Neuronal stem cell (in vitro differentiated cells): ENCODE measurements around the gene P2RX3.
A peak's percentile ranks its signal among the peaks of the same experiment; 100 is the strongest.

Experiments used
- DNase-seq: peaks from one replicate; pipeline ENCODE4 v3.0.0-alpha.2; 2013; ENCODE audit warnings: low spot score
- H2AFZ ChIP-seq: one replicate; pipeline ENCODE4 v1.6.1; 2013; ENCODE audit warnings: mild to moderate bottlenecking, low read length, inconsistent platforms
- H2AK5ac ChIP-seq: 2 replicates; pipeline ENCODE4 v1.6.1; 2013; ENCODE audit warnings: low read depth, mild to moderate bottlenecking, inconsistent platforms, low read length, moderate library complexity, mixed read lengths
- H2BK120ac ChIP-seq: 2 replicates; pipeline ENCODE4 v1.6.1; 2013; ENCODE audit warnings: low read depth, mild to moderate bottlenecking, inconsistent platforms, low read length, moderate library complexity, mixed read lengths
- H2BK12ac ChIP-seq: one replicate; pipeline ENCODE4 v1.6.1; 2013; ENCODE audit warnings: low read length, inconsistent platforms
- H2BK15ac ChIP-seq: 2 replicates; pipeline ENCODE4 v1.6.1; 2013; ENCODE audit warnings: mild to moderate bottlenecking, low read length, inconsistent platforms, mixed read lengths
- H2BK5ac ChIP-seq: one replicate; pipeline ENCODE4 v1.6.1; 2013; ENCODE audit warnings: inconsistent platforms, mild to moderate bottlenecking, low read length, moderate library complexity
- H3K14ac ChIP-seq: one replicate; pipeline ENCODE4 v1.6.1; 2013; ENCODE audit warnings: low read length, inconsistent platforms
- H3K18ac ChIP-seq: 2 replicates; pipeline ENCODE4 v1.6.1; 2013; ENCODE audit warnings: low read length, inconsistent platforms
- H3K23ac ChIP-seq: 2 replicates; pipeline ENCODE4 v1.6.1; 2013; ENCODE audit warnings: low read depth, mild to moderate bottlenecking, mixed read lengths, low read length, inconsistent platforms; ENCODE audit not compliant: poor library complexity
- H3K27ac ChIP-seq: replicated peaks from 3 replicates; pipeline ENCODE4 v1.5.1; 2013; ENCODE audit warnings: low read length, inconsistent platforms
- H3K27me3 ChIP-seq, 3 experiments: 2 replicates each; pipeline ENCODE4 v1.6.1; 2013; ENCODE audit warnings: low read length in 3 of 3, mild to moderate bottlenecking in 2 of 3, inconsistent platforms in 1 of 3, low read depth in 1 of 3, mixed read lengths in 1 of 3, moderate library complexity in 1 of 3; ENCODE audit not compliant: control insufficient read depth in 3 of 3, insufficient read depth in 3 of 3
- H3K36me3 ChIP-seq, 2 donors: replicated peaks in 1 of 2; 2 replicates each; pipeline ENCODE4 v1.6.1; 2013; ENCODE audit warnings: low read length in 2 of 2; ENCODE audit not compliant: control insufficient read depth in 2 of 2, insufficient read depth in 2 of 2
- H3K4ac ChIP-seq: 2 replicates; pipeline ENCODE4 v1.6.1; 2013; ENCODE audit warnings: inconsistent platforms, mild to moderate bottlenecking, low read length, moderate library complexity
- H3K4me1 ChIP-seq, 2 donors: 1 replicate in 1 of 2; 2 replicates in 1 of 2; pipeline ENCODE4 v1.6.1; 2013; ENCODE audit warnings: low read length in 2 of 2, low read depth in 1 of 2; ENCODE audit not compliant: control insufficient read depth in 2 of 2, insufficient read depth in 1 of 2
- H3K4me2 ChIP-seq: one replicate; pipeline ENCODE4 v1.6.1; 2013; ENCODE audit warnings: mild to moderate bottlenecking, low read length, inconsistent platforms; ENCODE audit not compliant: insufficient read depth, poor library complexity, severe bottlenecking
- H3K4me3 ChIP-seq, 2 donors: 2 replicates each; pipeline ENCODE4 v1.5.1; 2013; ENCODE audit warnings: low read length in 2 of 2, mild to moderate bottlenecking in 2 of 2, inconsistent platforms in 1 of 2, moderate library complexity in 1 of 2
- H3K79me1 ChIP-seq: one replicate; pipeline ENCODE4 v1.6.1; 2013; ENCODE audit warnings: low read depth, mild to moderate bottlenecking, inconsistent platforms, low read length, moderate library complexity
- H3K9ac ChIP-seq: one replicate; pipeline ENCODE4 v1.6.1; 2013; ENCODE audit warnings: mild to moderate bottlenecking, low read depth, low read length, inconsistent platforms; ENCODE audit not compliant: poor library complexity
- H3K9me3 ChIP-seq, 2 donors: replicated peaks in 1 of 2; 2 replicates each; pipeline versions ENCODE3 to v1.6.1; 2013; ENCODE audit warnings: low read length in 2 of 2, mild to moderate bottlenecking in 2 of 2, inconsistent platforms in 1 of 2, low read depth in 1 of 2, mixed read lengths in 1 of 2, moderate library complexity in 1 of 2; ENCODE audit not compliant: control insufficient read depth in 2 of 2, insufficient read depth in 1 of 2
- H4K8ac ChIP-seq: one replicate; pipeline ENCODE4 v1.6.1; 2013; ENCODE audit warnings: low read depth, mild to moderate bottlenecking, inconsistent platforms, low read length, moderate library complexity
- H4K91ac ChIP-seq: one replicate; pipeline ENCODE4 v1.6.1; 2013; ENCODE audit warnings: low read length, low read depth, mild to moderate bottlenecking, inconsistent platforms; ENCODE audit not compliant: poor library complexity
- WGBS, 2 donors: extraction: QIAGEN DNeasy Blood & Tissue Kit; methylation state at CpG; one replicate each; pipeline ENCODE4 v1.1.7; 2013; ENCODE audit warnings: missing lambda C conversion rate in 2 of 2, mixed read lengths in 1 of 2; ENCODE audit not compliant: insufficient read length in 2 of 2, insufficient replicate concordance in 1 of 2; ENCODE audit errors: extremely low coverage in 2 of 2; 5-methylcytosine and 5-hydroxymethylcytosine counted together

Gene P2RX3

GRCh38 chr11:57368845-57369232 lies 30.7 kb downstream of the P2RX3 start:
- Histone ChIP-seq H2AFZ (no peak overlapping the region), H3K9ac (no peak overlapping the region), H2BK5ac (no peak overlapping the region), H3K14ac (no peak overlapping the region), H4K91ac (no peak overlapping the region), H3K4me2 (no peak overlapping the region), H3K4ac (no peak overlapping the region), H2BK120ac (no peak overlapping the region), H2AK5ac (no peak overlapping the region), H4K8ac (no peak overlapping the region), H3K9me3 (no peaks in the 10 kb centered on the region), H2BK12ac (no peak overlapping the region), H3K36me3 (no peaks in the 10 kb centered on the region), H2BK15ac (no peak overlapping the region), H3K79me1 (no peaks in the 10 kb centered on the region), H3K4me1 (peaks cover 8 to 13% of the 10 kb centered on the region in 2 donors), H3K23ac (no peak overlapping the region), H3K27ac (no peak overlapping the region), H3K27me3 (peaks cover 0 to 29% (median 0%) of the 10 kb centered on the region in 3 experiments), H3K4me3 (no peak overlapping the region), H3K18ac (no peak overlapping the region)
- WGBS, 2 donors, result no CpG with 5 or more reads among the region's 5 CpGs
- no peak for DNase-seq

GRCh38 chr11:57370251-57370650 lies 32.1 kb downstream of the P2RX3 start:
- H2BK5ac ChIP-seq, result no peak overlapping the region
- no peak overlapping the region for H3K9ac ChIP-seq
- H2AK5ac ChIP-seq, result no peak overlapping the region
- no peak overlapping the region for H2BK120ac ChIP-seq
- H2AFZ ChIP-seq, result no peak overlapping the region
- no peak overlapping the region for H2BK12ac ChIP-seq
- H2BK15ac ChIP-seq, result no peak overlapping the region
- H4K91ac ChIP-seq, result no peak overlapping the region
- no CpG with 5 or more reads among the region's 7 CpGs for WGBS, 2 donors
- H3K9me3 ChIP-seq, result no peaks in the 10 kb centered on the region
- H3K4me2 ChIP-seq, result no peak overlapping the region
- H3K27ac ChIP-seq, result no peak overlapping the region
- DNase-seq, result no peak
- no peak overlapping the region for H3K14ac ChIP-seq
- H3K18ac ChIP-seq, result no peak overlapping the region
- H3K36me3 ChIP-seq, result no peaks in the 10 kb centered on the region
- H3K4ac ChIP-seq, result no peak overlapping the region
- H3K4me1 ChIP-seq, result peaks cover 4 to 8% of the 10 kb centered on the region in 2 donors
- H3K27me3 ChIP-seq, result peaks cover 0 to 26% (median 0%) of the 10 kb centered on the region in 3 experiments
- H3K79me1 ChIP-seq, result no peaks in the 10 kb centered on the region
- no peak overlapping the region for H3K4me3 ChIP-seq
- H3K23ac ChIP-seq, result no peak overlapping the region
- no peak overlapping the region for H4K8ac ChIP-seq

GRCh38 chr11:57370941-57371340 lies 32.8 kb downstream of the P2RX3 start:
- no peak for DNase-seq
- no peak overlapping the region for H4K91ac ChIP-seq
- H2AK5ac ChIP-seq, result no peak overlapping the region
- H3K4me3 ChIP-seq, result no peak overlapping the region
- H3K4me2 ChIP-seq, result no peak overlapping the region
- H3K9ac ChIP-seq, result no peak overlapping the region
- H2BK5ac ChIP-seq, result no peak overlapping the region
- no peak overlapping the region for H2BK120ac ChIP-seq
- H3K18ac ChIP-seq, result no peak overlapping the region
- H3K27ac ChIP-seq, result no peak overlapping the region
- no peak overlapping the region for H3K14ac ChIP-seq
- H2AFZ ChIP-seq, result no peak overlapping the region
- no peaks in the 10 kb centered on the region for H3K36me3 ChIP-seq
- no peaks in the 10 kb centered on the region for H3K9me3 ChIP-seq
- no peak overlapping the region for H3K4ac ChIP-seq
- no peak overlapping the region for H2BK15ac ChIP-seq
- peaks cover 0 to 23% (median 0%) of the 10 kb centered on the region in 3 experiments for H3K27me3 ChIP-seq
- peaks cover 0 to 3% of the 10 kb centered on the region in 2 donors for H3K4me1 ChIP-seq
- no peaks in the 10 kb centered on the region for H3K79me1 ChIP-seq
- H4K8ac ChIP-seq, result no peak overlapping the region
- H2BK12ac ChIP-seq, result no peak overlapping the region
- no peak overlapping the region for H3K23ac ChIP-seq

- no peak overlapping the region for H3K4me2 ChIP-seq
- WGBS, 2 donors, result no CpG with 5 or more reads among the region's 3 CpGs
- DNase-seq, result no peak
Measured at GRCh38 chr11:57373146-57373545, 35.0 kb downstream of the P2RX3 start.

More at GRCh38 chr11:57373146-57373545, 35.0 kb downstream of the P2RX3 start:
- Histone ChIP-seq H2BK5ac (no peak overlapping the region), H3K4me3 (no peak overlapping the region), H2AFZ (no peak overlapping the region), H3K23ac (no peak overlapping the region), H3K14ac (no peak overlapping the region), H2AK5ac (no peak overlapping the region), H4K91ac (no peak overlapping the region), H3K4me1 (no peaks in the 10 kb centered on the region), H3K36me3 (no peaks in the 10 kb centered on the region), H4K8ac (no peak overlapping the region), H3K4ac (no peak overlapping the region), H2BK12ac (no peak overlapping the region), H3K27ac (no peak overlapping the region), H3K18ac (no peak overlapping the region), H2BK120ac (no peak overlapping the region), H3K9me3 (no peaks in the 10 kb centered on the region), H3K27me3 (peaks cover 0 to 24% (median 0%) of the 10 kb centered on the region in 3 experiments), H3K79me1 (no peaks in the 10 kb centered on the region), H2BK15ac (no peak overlapping the region), H3K9ac (peak overlapping the region; percentile 12)
